Measurements from ENCODE around the gene XKR3. TPM values are rescaled to one million over a fixed set of nuclear protein-coding genes. Genes with fewer than 3 reads are reported as not detected.

XKR3 gene
- total RNA-seq, 1 experiment from 2014 or later: not detected

DNA sequence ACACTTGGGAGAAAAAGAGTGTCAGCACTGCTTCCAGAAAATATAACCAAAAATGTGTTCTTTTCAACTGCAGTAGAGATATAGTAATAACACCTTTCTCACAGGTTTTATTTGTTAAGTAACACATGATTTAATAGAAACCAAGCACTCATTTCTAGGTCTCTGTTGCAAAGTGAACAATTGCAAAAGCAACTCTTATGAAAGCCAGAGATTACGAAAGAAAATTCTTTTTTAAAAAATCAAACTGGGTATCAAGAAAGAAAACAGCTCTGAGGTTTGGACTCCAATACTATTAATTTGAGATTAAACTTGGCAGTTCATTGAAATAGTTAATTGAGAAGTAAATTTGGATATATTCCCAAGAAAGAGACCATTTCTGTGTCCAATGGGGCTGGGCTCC lies 9.8 kb upstream of the XKR3 start:
- no peaks in the 10 kb centered on the region for H3K4me1 ChIP-seq (replicated peaks; ENCODE audit: insufficient read depth)
- H3K27me3 ChIP-seq (ENCODE audit: insufficient read depth, low read depth): 0 out of 2 replicates have a peak, but pooled peaks cover 5% of the 10 kb centered on the region
- H3K4me2 ChIP-seq: no peak overlapping the region
- TF ChIP-seq, protein P1, sequence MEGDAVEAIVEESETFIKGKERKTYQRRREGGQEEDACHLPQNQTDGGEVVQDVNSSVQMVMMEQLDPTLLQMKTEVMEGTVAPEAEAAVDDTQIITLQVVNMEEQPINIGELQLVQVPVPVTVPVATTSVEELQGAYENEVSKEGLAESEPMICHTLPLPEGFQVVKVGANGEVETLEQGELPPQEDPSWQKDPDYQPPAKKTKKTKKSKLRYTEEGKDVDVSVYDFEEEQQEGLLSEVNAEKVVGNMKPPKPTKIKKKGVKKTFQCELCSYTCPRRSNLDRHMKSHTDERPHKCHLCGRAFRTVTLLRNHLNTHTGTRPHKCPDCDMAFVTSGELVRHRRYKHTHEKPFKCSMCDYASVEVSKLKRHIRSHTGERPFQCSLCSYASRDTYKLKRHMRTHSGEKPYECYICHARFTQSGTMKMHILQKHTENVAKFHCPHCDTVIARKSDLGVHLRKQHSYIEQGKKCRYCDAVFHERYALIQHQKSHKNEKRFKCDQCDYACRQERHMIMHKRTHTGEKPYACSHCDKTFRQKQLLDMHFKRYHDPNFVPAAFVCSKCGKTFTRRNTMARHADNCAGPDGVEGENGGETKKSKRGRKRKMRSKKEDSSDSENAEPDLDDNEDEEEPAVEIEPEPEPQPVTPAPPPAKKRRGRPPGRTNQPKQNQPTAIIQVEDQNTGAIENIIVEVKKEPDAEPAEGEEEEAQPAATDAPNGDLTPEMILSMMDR (conservative IDR thresholded peaks at IDR 0.05): no peak
- no peak for TF ChIP-seq EZH2 (IDR thresholded peaks at IDR 0.05; ENCODE audit: low read depth)
- BruUV-seq (replicated peaks): no TSS peak
- intact Hi-C loops (cut with micrococcal nuclease; ENCODE audit: unreplicated experiment): no loop called here
- no peak overlapping the region for H3K4me3 ChIP-seq
- H3K79me2 ChIP-seq (ENCODE audit: low read depth): no peaks in the 10 kb centered on the region
- no peaks in the 10 kb centered on the region for H4K20me1 ChIP-seq (ENCODE audit: insufficient read depth)
- H3K9me2 ChIP-seq (ENCODE audit: insufficient read depth): no peaks in the 10 kb centered on the region
- H3K27ac ChIP-seq: no peak overlapping the region
- no peaks in the 10 kb centered on the region for H3K9me3 ChIP-seq (ENCODE audit: insufficient read depth, low read depth)
- ChIA-PET CTCF (no interaction called here), POLR2A (ENCODE audit: unreplicated experiment) (no interaction called here)
- H3K36me3 ChIP-seq (ENCODE audit: low read depth): no peaks in the 10 kb centered on the region
- H3F3A ChIP-seq (ENCODE audit: insufficient read depth, low read depth): no peaks in the 10 kb centered on the region
- DNase-seq: no peak
- no peak overlapping the region for H2AFZ ChIP-seq

DNA sequence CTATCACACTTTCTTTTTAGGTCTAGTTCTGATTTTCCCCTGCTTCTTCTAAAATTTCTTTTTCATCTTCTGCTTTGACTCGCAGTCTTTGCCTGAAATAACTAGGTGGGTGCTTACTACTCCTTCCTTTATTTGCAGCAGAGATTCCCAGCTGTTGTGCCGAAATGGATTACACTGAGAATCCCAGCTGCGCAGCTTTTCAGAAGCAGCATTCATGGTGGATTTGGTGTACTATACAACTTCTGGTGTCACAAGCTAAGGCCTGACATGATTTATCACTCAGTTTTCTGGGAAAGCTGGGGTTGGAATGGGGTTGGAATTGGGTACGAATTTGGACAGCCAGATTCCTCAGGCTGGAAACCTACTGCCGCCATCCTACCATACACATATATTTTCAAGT lies 6.0 kb upstream of the XKR3 start:
- Histone ChIP-seq H3K4me2 (no peak overlapping the region), H3F3A (ENCODE audit: insufficient read depth, low read depth) (no peaks in the 10 kb centered on the region)
- BruUV-seq (replicated peaks): no TSS peak

DNA sequence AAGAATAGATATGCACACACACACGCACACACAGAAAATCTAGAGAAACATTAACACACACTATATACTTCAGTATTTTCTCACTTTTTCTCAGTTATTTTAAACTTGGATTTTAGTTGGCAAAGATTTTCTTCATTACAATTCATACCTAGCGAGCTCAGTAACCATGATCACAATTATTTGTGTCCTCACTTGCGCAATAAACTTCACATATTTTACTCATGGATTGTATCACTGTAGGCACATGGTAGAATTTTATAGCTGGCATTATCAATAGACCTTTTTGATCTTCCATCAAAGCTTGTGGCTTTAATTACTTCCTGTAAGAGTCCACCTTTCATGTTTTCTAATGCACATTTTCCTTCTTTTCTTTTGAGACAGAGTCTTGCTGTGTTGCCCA lies 4.8 kb upstream of the XKR3 start:
- Histone ChIP-seq H3K27me3 (ENCODE audit: insufficient read depth, low read depth) (0 out of 2 replicates have a peak, but pooled peaks cover 5% of the 10 kb centered on the region), H3K36me3 (ENCODE audit: low read depth) (no peaks in the 10 kb centered on the region), H3K4me2 (no peak overlapping the region), H3K9me3 (ENCODE audit: insufficient read depth, low read depth) (no peaks in the 10 kb centered on the region), H3K27ac (no peak overlapping the region), H4K20me1 (ENCODE audit: insufficient read depth) (no peaks in the 10 kb centered on the region), H3K4me3 (no peak overlapping the region), H2AFZ (no peak overlapping the region), H3K9me2 (ENCODE audit: insufficient read depth) (no peaks in the 10 kb centered on the region), H3F3A (ENCODE audit: insufficient read depth, low read depth) (no peaks in the 10 kb centered on the region), H3K79me2 (ENCODE audit: low read depth) (no peaks in the 10 kb centered on the region), H3K4me1 (replicated peaks; ENCODE audit: insufficient read depth) (no peaks in the 10 kb centered on the region)
- TF ChIP-seq, protein P1 (conservative IDR thresholded peaks at IDR 0.05): no peak
- no peak for TF ChIP-seq EZH2 (IDR thresholded peaks at IDR 0.05; ENCODE audit: low read depth)
- intact Hi-C loops (cut with micrococcal nuclease; ENCODE audit: unreplicated experiment): no loop called here
- ChIA-PET CTCF (no interaction called here), POLR2A (ENCODE audit: unreplicated experiment) (no interaction called here)
- no peak for DNase-seq
- BruUV-seq (replicated peaks): no TSS peak

More for the DNA sequence above, 6.0 kb upstream of the XKR3 start:
- 0 out of 2 replicates have a peak, but pooled peaks cover 5% of the 10 kb centered on the region for H3K27me3 ChIP-seq (ENCODE audit: insufficient read depth, low read depth)
- no peaks in the 10 kb centered on the region for H3K9me3 ChIP-seq (ENCODE audit: insufficient read depth, low read depth)
- no peak overlapping the region for H2AFZ ChIP-seq
- no peak overlapping the region for H3K27ac ChIP-seq
- DNase-seq: no peak
- no peaks in the 10 kb centered on the region for H3K36me3 ChIP-seq (ENCODE audit: low read depth)
- no peak for TF ChIP-seq EZH2 (IDR thresholded peaks at IDR 0.05; ENCODE audit: low read depth)
- TF ChIP-seq, protein P1 (conservative IDR thresholded peaks at IDR 0.05): no peak
- intact Hi-C loops (cut with micrococcal nuclease; ENCODE audit: unreplicated experiment): no loop called here
- no peaks in the 10 kb centered on the region for H3K79me2 ChIP-seq (ENCODE audit: low read depth)
- no peaks in the 10 kb centered on the region for H4K20me1 ChIP-seq (ENCODE audit: insufficient read depth)
- ChIA-PET CTCF (no interaction called here), POLR2A (ENCODE audit: unreplicated experiment) (no interaction called here)
- no peaks in the 10 kb centered on the region for H3K9me2 ChIP-seq (ENCODE audit: insufficient read depth)
- no peaks in the 10 kb centered on the region for H3K4me1 ChIP-seq (replicated peaks; ENCODE audit: insufficient read depth)
- no peak overlapping the region for H3K4me3 ChIP-seq

Measured in PC-9 (cell line).